HG02943 (cell line): ENCODE data around the gene DGKI.

Experiments used
- ATAC-seq: cut with Tn5 transposase; IDR thresholded peaks from one replicate; pipeline ENCODE4 v1.9.1; 2021; ENCODE audit warnings: mild to moderate bottlenecking, low read depth, moderate library complexity; ENCODE audit not compliant: unreplicated experiment

The DGKI gene

GRCh38 chr7:137791930-137792329 lies 54.8 kb downstream of the DGKI start:
- ATAC-seq: no peak

DNA sequence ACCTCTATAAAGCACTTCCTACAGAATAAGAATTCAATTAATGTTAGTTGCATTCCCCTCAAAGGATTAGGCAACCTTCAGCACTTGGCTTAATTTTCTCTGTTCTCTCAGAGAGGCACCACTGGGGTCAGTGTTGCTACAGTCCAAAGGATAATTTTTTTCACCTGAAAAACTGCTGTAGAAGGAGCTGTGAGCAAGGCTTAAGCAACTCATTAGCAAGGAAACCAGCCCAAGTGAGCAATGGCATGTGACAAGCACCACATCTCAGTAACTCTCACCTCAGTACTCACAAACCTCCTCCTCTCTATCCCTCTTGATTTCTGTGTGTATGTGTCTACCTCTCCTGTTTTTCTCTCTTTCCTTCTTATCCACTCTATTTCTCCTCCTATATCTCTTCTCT lies 55.9 kb downstream of the DGKI start:
- ATAC-seq: no peak

DNA sequence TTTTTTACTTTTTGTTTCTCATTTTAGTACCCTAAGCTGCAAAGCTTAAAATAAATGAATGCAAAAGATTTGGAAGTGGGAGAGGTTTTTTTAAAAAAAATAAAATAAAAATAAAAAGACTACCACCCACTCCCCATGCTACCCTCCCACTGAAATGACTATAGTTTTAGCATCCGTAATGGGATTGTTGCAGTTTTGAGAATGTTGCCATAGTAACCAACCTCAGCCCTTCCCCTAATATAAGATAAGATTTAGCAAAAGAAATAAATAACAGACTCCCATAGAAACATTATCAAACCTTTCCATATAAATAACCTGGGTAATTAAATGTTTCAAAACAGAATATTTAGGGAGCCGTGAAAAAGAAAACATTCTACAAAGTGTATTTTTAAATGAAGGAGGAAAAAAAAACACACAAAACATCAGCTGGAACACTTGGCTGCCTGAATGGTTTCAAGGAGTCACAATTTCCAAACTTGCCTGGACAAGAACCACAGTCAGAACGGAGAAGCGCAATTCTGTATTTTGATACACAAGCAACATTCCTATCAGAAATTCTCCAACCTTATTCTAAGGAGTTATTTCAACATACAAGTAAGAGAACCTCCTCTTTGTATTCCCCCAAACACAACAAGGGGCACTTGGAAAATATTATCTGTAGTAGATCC lies 57.4 kb downstream of the DGKI start:
- ATAC-seq: no peak

GRCh38 chr7:137787301-137787976 lies 59.3 kb downstream of the DGKI start:
- no peak for ATAC-seq

- ATAC-seq: no peak
Observed at GRCh38 chr7:137778511-137778910, 68.3 kb downstream of the DGKI start.

GRCh38 chr7:137774793-137775201 lies 72.0 kb downstream of the DGKI start:
- ATAC-seq: no peak

DNA sequence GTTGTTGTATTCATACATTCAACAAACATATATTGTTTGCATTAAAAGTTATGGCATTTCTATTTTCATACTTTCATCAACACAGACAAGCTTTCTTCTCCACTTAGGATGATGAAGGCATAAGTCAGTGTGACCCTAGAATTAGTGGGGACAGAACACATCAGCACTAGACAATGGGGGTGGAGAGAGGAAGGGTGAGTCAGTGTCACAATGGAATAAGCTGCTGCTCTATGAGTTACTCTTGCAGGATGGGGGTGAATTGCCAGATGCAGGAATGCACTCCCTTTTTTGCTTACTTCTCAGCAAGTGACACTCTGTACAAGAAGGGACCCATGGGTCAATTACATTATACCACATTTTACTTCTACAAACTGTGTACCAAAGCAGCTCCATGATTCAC lies 74.0 kb downstream of the DGKI start:
- no peak for ATAC-seq

- ATAC-seq: no peak
Observed at GRCh38 chr7:137772316-137772715, 74.5 kb downstream of the DGKI start.

DNA sequence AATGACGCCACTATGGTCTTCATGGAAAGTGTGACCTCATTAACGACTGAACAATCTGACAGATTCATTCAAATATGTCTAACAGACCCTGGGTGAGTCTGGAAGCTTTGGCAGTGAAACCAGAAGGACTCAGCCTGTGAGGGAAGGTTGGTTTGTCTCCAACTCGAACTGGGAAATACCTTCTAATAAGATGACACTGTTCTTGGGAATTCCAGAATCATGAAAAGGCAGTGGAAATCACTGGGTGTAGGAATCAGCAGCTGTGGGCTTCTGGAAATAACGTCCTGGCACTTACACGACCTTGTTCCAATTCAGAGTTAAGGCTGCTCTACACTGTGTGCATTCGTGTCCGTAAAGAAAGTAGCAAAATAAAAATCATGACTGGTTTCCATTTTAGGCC lies 75.1 kb downstream of the DGKI start:
- no peak for ATAC-seq

DNA sequence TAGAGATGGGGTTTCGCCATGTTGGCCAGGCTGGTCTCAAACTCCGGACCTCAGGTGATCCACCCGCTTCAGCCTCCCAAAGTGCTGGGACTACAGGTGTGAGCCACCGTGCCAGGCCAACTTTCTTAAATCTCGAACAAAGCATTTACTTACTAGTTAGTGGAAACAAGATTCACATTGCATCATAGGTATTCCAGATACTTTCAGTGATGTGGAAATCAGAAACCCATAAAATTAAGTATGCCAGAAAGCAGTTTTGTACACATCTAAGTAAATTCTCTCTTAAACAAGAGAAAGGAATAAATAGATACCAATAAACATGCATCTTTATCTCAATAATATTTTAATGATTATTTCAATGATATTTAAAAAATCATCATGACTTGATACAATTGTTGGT lies 75.5 kb downstream of the DGKI start:
- no peak for ATAC-seq

DNA sequence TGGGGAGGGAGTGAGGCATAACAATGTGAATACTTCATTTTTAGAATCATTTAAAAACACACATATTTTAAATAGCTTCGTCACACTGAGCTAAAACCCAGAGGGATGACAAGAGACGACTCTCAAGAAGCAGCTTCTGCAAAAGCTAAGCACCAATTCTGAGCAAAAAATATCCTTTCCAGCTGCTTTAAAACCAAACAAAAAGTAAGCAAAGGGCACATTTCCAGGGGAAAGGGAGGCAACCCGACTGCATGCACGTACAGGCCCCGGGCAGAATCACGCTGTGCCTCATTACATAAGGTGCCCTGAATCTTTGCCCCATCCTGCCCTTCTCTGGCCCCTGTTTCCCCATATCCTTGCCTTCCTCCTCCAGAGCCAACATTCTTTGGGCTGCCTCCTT lies 78.4 kb downstream of the DGKI start:
- no peak for ATAC-seq

GRCh38 chr7:137762334-137762733 lies 84.4 kb downstream of the DGKI start:
- no peak for ATAC-seq

- no peak for ATAC-seq
Observed at GRCh38 chr7:137760111-137760510, 86.7 kb downstream of the DGKI start.

DNA sequence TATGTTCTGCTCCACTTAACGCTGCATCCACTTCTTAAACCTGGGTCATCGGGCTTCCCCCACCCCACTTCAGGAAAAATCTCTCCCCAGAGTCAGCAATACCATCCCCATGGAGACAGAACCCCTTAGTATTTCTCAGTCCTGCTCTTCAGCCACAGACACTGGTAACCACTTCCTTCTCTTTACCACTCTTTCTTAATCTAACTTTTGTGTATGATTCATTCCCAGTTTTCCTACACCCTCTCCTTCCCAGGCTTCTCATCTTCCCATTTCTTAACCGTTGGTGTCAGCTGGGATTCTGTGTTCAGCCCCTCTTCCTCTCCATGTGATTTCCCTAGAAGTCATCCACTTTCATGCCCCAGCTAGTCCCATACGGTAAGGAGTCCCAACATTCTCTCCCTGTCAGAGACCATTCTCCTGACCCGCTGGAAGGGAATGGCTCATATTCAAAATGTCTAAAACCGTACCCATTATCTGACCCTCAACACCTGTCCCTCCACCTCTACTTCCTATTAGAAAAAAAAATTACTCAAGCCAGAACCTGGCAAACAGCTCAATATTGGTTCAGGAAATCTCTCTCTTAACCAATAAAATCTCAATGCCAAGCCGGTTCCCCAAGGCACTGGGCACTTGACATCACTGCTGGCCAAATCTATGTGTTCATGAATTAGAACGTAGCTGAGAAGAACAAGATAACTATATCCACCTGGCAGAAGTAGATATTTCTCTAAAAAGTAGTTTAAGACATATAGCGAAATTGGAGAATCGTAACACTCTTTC lies 89.4 kb downstream of the DGKI start:
- ATAC-seq: no peak

GRCh38 chr7:137755846-137756651 lies 90.7 kb downstream of the DGKI start:
- ATAC-seq: no peak

DNA sequence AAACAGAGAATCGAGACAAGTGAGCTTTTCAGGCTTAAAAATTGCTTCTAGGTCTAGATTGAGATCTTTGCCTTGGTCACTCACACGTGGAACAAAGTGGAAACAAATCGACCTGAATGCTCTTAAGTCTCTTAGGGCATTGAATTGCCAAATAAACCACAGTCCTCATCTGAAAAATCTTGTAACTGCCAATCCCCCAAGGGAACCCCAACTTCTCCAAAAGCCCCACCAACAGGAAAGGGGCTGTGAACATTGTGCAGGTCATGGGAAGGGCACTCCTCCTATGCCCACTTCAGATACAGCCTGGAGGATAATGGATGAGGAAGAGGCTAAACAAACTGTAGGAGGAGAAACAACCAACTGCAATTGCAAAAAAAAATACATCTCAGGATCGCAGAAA lies 91.3 kb downstream of the DGKI start:
- ATAC-seq: no peak

GRCh38 chr7:137753948-137754851 lies 92.6 kb downstream of the DGKI start:
- ATAC-seq: no peak

GRCh38 chr7:137753575-137753947 lies 93.2 kb downstream of the DGKI start:
- no peak for ATAC-seq

DNA sequence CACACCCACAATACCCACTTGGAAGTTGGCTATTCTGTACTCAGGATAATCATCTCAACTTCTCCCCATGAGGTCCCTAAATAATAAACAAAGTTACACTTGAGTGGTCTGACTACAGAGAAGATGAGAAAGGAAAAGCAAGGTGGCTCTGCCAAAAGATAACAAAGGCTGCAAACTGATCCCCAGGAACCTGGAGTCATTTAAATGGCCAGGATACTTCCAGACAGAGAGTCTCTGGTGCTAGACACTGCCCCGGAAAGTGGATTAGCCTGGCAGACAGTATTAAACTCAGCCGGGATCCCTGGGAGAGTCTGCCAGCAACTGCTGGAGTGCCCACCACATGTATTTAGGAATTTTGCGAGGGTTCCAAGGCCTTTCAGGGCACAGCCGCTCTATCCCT lies 93.7 kb downstream of the DGKI start:
- no peak for ATAC-seq
